Neural cell (in vitro differentiated cells): ENCODE data around the gene RRAS2.

Experiments
- CTCF ChIP-seq: fragments of 450-650 bp; IDR thresholded peaks from 2 replicates; pipeline ENCODE4 v1.5.1; 2014; ENCODE audit warnings: antibody characterized with exemption, mild to moderate bottlenecking, moderate library complexity; ENCODE audit not compliant: poor library complexity, severe bottlenecking
- EP300 ChIP-seq: fragments of 450-650 bp; conservative IDR thresholded peaks from 2 replicates; pipeline ENCODE4 v1.6.1; 2014; ENCODE audit warnings: antibody characterized with exemption, mild to moderate bottlenecking, moderate library complexity; ENCODE audit not compliant: poor library complexity, severe bottlenecking

GRCh38 chr11:14259186-14259784 lies 99.7 kb downstream of the RRAS2 start:
- no peak for TF ChIP-seq CTCF
- no peak for TF ChIP-seq EP300
